GM23248 (cell line): ENCODE data around the gene IPO9.

Source experiments
- EZH2 ChIP-seq: fragments of 200-600 bp; sonication (generic); IDR thresholded peaks from 2 replicates; pipeline ENCODE4 v1.6.1; 2018; ENCODE audit warnings: antibody characterized with exemption, mild to moderate bottlenecking; ENCODE audit not compliant: insufficient read depth, poor library complexity, severe bottlenecking
- EZH2phosphoT487 ChIP-seq: fragments of 200-600 bp; sonication (generic); IDR thresholded peaks from 2 replicates; pipeline ENCODE4 v1.6.1; 2018; ENCODE audit warnings: antibody characterized with exemption, moderate library complexity, mild to moderate bottlenecking, low read depth; ENCODE audit not compliant: insufficient read depth

GRCh38 chr1:201883266-201883665 lies 54.3 kb downstream of the IPO9 start:
- no peak for TF ChIP-seq EZH2
- no peak for TF ChIP-seq EZH2phosphoT487
